OCI-LY7 (cell line): ENCODE results near the gene ACTG2.

ENCODE experiments used
- CTCF ChIP-seq: fragments of 200-600 bp; sonication (generic); conservative IDR thresholded peaks from 2 replicates; pipeline ENCODE4 v1.5.1; 2014; ENCODE audit warnings: mild to moderate bottlenecking, antibody characterized with exemption, low read length, moderate library complexity, mixed read lengths
- EZH2phosphoT487 ChIP-seq: fragments of 200-600 bp; sonication (generic); IDR thresholded peaks from 2 replicates; pipeline ENCODE4 v1.6.1; 2018; ENCODE audit warnings: low read depth, borderline replicate concordance, mild to moderate bottlenecking, mixed run types, antibody characterized with exemption, low read length, moderate library complexity, mixed read lengths

DNA sequence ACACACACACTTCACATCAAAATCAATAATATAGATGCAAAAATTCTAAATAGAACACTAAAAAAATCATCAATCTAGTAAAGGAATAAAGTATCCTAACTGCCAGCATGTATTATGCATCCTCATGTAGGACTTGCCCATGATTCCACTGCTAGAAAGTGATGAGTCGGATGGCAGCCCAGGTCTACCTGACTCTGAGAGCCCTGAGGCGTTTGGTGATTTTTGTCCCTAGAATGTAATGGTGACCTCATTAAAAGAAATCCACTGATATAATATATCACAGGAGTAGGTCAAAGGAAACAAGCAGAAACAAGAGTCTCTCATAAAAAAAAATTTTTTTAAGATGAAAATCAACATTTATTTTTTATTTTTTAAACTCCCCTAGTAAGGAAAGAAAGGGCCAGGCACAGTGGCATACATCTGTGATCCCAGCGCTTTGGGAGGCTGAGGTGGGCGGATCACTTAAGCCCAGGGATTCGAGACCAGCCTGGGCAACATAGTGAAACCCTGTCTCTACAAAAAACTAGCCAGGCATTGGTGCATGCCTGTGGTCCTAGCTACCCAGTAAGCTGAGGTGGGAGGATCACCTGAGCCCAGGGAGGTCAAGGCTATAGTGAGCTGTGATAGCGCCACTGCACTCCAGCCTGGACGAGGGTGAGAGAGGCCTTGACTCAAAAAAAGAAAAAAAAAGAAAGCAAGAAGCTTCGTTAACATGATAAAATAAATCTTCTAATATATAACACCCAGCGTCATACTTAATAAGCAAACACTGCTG lies 24.4 kb upstream of the ACTG2 start:
- no peak for TF ChIP-seq EZH2phosphoT487
- TF ChIP-seq CTCF: no peak
